NOMO-1 treated with DMSO at 0.1 percent for 48 hours (cell line): ENCODE measurements around the gene RIMBP2.

Source experiments
- DNase-seq: peaks from one replicate; lab custom pipeline; 2025; ENCODE audit not compliant: unreplicated experiment; lab: John Stamatoyannopoulos, UW

Gene RIMBP2

DNA sequence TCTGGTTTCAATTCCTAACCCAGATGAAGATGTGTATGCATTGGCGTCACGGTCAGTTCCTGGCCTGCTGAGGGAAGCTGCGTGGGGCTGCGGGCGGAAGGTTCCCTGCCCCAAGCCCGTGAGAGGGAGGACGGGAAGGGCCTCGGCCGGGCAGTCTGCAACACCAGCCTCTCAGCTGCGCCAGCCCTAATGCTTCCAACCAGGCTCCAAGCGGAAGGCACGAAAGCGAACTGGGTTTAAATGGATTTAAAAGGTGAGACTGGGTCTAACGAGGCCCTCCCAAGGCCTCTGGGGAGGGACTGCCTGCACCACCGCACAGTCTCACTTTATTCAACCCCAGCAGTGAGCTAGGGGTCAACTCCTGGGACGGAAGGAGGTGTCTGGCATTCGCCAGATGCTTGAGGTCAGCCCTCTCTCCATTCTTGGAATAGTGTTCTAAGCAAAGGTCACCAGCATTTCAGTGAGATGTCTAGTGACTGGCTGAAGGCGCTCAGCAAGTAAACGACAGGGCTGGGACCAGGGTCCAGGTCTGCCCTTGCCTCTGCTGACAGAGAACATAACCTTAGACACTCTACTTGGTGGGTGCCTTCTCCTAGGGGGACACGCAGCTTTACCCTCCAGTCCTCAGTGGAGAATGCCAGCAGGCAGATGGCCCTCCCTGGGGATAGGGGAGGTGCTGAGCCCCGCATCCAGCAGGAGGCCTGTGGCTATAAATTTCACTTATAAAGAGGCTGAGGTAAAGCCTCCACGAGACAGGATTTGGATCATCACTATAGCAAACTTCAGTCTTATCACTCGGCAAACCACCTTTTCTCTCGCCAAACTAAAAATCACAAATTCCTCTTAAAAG, 286.2 kb downstream of the RIMBP2 start:
- DNase-seq = no peak

DNA sequence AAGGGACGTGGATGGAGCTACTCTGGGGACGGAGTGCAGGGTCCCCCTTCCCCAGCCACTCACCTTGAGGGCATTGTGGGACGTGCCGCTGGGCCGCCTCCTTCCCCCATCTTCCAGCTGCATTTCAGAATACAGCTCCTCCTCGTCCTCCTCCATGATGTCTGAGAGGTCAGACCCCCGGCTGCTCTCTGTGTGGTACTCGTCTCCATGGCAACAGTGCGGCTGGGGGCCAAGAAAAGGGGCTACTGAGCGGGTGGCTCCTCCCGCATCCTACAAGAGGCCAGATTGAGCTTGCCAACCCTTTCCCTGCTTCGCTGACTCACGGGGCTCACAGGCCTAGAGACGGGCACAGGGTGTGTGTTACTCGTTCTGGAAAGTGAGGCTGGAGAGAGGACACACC, 288.0 kb downstream of the RIMBP2 start:
- no peak for DNase-seq

DNA sequence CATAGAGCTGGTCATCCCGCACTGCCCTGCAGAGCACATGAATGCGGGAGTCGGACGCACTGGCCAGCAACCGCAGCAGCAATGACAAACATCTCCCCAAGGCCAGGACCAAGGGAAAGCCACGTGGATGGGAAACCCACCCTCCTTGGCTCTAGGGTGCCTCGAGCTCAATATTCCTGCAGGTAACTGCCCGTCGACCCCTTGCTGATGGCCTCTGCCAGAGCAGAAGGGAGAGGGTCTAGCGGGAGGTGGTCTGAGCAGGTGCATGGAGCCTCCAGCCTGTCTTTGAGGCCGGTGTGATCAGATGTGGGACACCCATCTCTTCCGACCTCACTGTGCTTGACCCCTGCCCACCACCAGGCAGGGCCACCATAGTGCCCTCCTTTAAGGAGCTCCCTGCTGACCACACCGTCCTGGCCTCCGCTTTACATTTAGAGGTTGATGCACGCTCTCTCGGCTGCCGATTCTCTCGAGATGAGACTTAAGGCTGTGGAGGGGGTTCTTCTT, 288.7 kb downstream of the RIMBP2 start:
- no peak for DNase-seq

DNA sequence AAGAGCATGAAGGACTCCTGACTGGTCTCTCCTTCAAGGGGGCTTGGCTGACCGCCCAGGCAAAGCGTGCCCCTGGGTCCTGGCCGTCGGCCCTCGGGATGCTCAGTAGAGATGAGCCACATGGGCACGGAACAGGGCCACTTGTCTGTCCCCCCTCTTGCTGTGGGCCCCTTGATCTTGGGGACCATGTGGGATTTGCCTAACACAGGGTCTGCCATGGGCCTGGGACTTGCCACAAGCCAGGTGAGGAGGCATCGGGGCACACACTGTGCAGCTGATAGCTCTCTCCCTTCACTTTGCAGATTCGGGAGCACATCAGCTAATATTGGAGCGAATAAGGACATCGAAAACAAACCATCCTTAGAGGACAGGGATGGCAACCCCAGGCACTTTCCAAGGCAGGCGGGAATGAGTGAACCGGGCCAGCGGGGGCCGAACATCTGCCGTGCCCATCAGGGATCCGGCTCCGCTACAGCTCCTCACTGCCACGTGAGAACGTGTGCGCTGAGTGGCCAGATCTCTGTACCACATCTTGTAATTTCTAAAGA, 290.3 kb downstream of the RIMBP2 start:
- DNase-seq = no peak

DNA sequence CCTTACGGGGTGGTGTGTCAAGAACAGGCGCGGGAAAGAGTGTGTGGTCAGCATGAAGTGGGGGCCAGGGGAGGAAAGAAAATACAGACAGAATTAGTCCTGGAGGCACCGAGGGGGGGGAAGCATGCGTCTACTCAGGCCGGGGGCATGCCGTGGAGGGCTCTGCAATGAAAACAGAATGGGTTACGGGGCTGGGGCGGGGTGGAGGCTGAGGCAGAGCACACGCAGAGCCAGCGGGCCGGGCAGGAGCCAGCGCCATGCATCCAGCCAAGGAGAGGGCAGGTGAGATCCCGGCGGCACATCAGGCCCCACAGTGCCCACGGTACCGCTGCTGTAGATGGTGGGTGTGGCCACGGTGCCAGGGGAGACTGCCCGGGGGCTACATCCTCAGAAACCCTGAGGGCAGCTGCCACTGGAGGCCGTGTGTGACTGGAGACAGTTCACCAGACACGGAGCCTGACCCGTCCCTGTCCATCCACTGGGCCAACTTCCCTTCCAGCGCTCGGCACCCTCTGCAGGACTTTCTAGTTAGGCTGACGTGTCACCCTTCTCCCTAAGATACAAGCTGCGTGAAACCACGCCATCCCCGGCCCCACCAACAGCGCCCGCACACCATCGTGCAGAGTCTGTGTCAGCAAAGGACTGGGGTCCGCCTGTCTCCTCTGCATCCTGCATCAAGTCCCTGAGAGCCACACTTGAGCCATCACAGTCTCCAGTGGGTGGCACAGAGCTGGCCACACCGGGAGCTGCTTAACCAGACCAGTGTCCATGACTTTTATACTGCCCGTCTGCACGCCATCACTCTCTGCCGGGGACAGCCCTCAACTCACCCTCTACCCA, 291.0 kb downstream of the RIMBP2 start:
- no peak for DNase-seq

DNA sequence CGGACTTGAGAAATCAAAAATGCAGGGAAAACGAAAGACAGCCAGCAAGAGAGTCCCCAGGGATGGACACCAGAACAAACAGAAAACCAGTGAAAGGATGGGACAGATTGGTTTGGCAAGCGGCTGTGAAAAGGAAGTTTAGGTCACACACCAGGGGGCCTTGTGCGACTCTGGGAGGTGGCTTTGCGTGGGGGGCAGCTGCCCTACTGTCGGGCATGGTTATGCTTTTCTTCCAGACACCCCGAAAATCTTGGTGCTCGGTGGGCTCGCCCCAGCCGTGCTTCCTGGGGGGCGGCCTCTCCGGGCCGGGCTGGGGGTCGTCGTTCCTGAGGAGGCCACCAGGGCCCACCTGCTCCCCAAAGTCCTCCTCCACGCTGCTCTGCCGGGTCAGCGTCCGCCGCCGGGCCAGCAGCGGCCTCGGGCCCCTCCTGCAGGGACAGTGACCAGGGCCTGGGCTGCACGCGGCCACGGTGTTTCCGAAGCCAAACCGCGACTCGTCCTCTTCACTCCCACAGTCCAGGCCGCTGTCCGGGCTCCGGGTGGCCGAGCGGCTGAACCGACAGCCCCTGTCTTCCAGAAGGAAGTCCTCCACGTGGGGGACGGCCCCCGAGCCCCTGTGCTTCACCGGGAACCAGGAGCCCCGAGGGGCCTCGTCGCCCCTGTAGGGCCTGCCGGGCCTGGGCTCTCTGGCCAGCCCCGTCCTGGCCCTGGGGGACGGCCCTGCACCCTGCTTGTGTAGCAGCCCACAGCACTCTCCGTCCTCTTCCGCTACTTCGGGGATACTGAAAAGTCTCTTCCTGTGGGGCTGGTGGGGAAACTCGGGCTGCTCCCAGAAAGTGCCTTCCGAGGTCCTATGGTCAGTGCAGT, 291.9 kb downstream of the RIMBP2 start:
- DNase-seq = no peak

DNA sequence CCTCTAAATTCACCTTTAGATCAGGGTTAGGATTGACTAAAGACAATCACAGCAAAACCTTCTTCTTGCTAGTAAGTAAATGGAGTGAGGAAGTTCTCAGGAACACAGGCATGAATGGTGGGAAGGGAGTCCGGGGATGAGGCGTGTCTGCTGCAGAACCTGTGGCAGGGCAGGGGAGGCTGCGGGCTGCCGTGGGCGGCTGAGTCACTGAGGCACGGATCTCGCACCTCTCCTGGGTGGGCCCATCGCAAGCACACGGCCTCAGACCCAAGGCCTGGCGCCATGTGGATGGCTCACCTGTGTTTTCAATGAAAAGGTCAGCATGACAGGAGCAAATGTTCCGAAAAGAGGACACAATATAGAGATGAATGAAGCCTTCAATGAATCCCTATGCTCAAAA, 293.0 kb downstream of the RIMBP2 start:
- no peak for DNase-seq

DNA sequence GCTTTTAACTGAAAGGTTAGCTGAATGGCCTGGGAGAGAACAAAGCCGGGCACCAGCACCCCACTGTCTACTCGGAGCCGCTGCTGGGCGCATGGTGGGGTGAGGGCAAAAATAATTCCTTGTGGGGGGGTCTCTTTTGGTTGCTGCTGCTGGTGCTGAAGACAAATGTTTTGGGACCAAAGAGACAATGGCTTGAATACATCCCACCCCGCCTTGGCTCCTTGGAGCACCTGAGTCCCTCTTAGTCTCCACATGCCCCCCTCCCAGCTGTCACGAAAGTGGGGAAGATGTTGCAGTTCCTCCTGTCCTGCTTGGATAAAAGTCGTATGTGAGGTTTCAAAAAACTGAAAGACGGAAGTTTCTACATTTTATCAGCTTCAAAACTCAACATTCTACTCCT, 293.4 kb downstream of the RIMBP2 start:
- DNase-seq = no peak

DNA sequence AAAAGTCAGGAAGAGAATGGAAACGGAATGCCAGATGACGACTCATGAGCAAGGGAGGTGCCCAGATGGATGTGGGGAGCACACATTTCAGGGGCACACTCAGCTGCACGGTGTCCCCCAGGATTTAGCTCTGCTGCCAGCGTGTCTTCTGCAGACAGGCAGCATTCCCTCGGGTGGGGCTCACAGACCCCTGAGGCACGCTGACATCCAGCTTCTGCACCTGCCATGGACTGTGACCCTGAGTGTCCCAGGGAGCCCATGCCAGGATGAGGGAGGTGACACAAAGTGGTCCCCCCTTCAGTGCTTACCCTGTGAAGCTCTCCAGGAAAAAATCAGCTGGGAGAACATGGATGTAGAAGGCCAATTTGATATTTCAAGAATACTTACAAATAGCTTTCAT, 294.2 kb downstream of the RIMBP2 start:
- no peak for DNase-seq

DNA sequence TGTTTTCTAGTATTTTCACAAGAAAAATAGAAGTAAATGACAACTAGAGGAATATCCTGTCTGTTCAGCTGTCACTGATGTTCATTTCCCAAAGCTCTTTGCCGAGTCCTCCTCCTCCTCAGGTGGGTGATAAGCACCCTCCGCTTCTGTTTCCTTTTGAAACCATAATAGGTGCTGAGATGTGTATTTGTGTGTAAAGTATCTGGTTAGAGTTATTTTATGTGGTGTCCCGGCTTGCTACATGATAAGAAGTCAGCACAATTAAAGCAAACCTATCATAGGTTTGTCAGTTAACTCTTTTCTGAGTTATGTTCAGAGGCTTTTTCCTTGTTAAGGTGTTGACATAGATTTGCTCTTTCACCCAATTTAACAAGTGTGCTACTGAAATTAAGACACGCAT, 296.0 kb downstream of the RIMBP2 start:
- no peak for DNase-seq

DNA sequence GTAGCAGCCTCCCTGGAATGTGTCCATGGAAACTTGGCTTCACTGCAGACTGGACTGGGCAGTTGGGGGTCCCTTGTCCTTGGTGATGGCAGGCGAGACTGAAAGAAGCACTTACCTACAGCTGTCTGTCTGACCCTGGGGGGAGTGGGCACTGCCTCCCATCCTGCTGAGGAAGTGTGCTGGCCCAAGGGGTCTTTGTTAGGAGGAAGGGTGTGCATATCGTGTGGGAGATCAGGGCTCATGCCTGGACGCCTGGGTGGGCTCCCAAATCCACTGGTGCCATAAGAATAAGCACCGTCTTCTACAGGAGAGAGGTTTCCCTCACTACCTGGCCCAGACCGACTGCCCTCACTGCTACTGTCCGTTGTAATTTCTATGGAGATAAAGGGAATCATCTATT, 297.0 kb downstream of the RIMBP2 start:
- DNase-seq = no peak

DNA sequence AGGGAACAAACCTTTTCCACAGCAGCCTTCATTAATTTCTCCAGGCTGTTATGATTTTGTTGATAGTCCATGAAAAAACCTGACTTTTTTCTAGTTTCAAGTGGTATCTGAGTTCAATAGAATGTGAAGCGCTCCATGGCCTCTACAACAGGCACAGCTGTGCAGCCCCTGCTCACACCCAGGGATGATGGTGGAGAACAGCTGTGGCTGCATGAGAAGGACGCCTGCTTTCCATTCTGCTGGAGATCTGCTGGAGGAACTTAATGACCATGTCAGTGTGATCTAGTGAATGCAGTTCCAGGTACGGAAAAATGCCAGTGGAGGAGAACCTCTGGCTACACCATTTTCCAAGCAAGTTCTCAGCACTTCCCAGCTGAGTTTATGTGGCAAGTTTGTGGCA, 297.8 kb downstream of the RIMBP2 start:
- DNase-seq = no peak

DNA sequence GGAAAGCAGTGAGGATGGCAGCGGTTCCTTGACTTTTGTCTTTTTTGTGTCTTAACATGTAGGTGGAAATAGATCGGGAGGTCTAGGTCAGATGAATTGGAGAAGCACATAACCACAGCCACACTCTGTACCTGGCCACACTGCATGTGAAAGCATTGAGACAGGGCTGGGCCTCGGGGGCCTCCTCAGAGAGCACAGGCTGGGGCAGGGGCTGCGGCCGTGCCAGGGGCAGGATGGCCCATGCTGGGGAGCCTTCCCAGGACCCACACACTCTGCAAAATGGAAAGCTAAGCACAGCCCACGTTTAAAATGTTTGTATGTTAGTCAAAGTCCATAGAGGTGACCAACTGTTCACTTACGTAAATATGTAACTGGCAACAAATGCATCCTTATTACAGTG, 301.7 kb downstream of the RIMBP2 start:
- DNase-seq = no peak

DNA sequence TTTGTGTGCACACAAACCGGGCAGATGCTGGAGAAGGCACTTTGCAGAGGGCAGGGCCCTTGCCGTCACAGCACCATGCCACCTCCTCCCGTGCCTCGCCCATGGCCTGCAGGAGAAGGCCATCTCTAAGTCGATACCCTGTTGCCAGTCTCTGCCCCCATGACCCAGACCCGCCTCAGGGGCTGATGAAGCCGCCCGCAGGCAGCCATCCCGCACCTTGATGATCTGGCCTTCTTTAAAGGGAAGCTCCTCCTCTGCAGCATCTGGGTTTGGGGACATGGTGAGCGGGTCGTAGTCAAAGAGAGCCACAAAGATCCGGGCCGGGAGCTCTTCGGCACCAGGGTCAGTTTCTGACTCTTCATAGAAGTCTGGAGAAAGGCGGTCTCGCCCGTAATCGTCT, 302.2 kb downstream of the RIMBP2 start:
- no peak for DNase-seq

DNA sequence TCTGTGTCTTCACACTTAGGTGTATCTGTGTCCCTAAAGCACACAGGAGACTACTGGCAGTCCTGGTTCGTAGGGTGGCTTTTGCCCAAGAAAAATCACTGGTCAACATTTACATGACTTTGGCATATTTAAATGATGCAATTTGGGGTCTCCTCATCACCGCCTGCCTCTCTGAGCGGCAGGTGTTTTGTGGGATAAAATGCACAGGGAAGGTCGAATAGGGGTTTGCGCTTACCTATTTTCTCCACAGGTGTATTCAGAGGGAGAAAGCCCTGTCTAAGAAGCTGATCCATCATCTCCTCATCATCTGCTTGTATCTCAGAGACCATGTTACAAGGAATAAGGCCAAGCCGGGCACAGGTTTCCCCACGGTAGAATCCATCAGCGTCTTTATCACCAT, 303.7 kb downstream of the RIMBP2 start:
- DNase-seq = no peak

DNA sequence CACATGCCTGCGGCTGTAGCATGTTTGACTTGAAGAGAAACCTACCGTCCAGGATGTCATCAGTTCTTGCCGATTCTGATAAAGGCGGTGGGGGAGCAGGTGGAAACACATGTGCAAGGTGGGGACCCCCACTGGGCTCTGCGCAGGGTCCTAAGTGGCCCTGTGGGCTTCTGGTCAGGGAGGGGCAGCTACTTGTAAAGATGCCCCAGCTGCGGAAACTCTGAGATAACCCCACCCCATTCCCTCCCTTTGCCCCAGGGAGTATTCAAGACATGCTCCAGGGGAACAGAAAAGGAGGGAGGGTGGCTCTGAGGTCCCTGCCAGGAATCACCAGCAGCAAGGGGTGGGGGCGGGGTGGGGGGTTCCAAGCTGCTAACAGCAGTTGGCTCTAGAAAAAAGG, 310.8 kb downstream of the RIMBP2 start:
- DNase-seq = no peak

DNA sequence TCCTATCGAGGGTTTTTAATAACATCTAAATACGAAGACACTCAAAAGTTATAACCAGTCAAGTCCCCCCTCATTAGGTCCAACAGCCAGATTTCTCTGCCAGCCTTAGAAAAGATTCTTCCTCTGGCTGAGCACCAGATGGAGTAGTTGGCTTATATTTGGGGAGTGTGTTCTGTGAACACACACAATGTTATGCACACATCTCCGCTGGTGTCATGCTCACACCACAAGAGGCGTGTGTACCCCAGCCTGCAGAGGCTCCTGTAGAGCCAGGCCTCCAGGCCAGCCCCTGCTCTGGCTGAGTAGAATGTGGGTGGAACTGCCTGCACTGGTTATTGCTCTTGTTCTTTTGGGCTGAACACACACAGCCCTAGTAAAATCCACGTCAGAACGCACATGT, 314.4 kb downstream of the RIMBP2 start:
- no peak for DNase-seq

DNA sequence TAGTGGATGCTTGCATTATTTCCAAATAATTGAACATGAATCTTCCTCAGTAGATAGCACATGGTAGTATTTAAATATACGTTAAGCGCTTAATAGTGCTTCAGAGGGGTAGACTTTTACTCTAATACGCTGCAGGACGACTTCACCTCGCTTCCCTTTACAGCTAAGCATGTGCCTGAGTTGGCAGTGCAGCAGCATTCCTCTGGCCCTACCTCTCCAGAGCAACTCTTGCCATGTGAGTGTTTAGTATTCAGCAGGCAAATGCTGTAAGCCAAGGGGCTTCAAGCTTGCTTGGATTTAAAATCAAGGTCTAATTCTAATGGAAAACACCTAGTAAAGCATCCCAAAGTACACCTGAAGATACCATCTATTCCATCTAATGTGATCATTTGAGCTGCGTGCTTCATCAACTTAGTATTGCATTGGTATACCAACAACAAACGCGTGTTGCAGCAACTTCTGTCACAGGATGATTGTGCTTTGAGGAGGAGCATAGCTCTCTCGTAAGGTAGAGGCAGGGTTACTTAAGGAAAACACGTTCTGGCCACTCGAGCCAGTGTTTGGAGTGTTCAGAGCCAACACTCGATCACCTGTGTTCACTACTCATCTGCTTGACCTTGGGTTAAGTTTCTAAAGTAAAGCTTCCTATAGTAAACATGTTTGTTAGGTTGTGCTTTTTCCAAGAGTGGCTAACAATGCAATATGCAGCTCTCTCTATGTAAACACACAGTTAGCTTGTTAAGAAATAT, 317.8 kb downstream of the RIMBP2 start:
- DNase-seq = no peak

DNA sequence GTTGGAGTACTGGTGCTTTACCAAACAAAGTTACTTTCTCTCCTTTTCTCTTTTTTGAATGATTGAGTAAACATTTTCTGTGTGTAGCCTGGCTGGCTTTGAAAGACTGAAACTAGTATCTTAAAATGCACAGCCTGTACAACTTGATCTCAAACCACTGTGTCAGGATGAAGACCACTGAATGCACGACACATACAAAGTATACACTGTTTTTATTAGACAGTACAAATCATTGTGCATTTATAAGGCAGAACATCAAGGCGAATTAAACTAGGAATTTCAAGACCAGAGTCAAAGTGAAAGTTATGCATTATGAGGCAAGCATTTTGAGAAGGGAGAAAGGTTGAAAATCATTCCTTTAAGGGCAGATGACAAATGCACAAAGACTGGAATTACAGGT, 319.4 kb downstream of the RIMBP2 start:
- no peak for DNase-seq

DNA sequence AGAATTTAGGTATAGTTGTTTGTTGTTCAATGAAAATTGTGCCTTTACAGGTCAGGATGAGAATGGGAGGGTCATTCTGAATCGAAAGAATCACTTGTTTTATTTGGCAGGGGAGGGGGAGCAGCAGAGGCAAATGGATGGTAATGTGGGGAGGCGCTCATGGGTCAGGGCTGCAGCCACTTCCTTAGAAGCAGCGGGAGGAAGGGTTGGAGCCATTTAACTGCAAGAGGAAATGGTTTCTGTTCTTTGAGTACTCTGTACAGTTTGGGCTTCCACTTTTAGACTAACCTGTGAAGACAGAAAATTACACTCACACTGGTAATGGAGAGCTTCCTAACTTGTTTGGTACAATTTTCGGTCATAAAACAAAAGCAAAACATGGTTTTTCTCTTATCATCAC, 321.2 kb downstream of the RIMBP2 start:
- DNase-seq = no peak
